Amniotic epithelial cell (primary cell): ENCODE measurements around the gene NKAIN2.
A peak's percentile ranks its signal among the peaks of the same experiment; 100 is the strongest.
"Not testable (repeated sequence)": the region's sequence is repeated elsewhere in the genome, so short reads cannot be mapped to it uniquely, and the experiment has no call there.

ENCODE experiments used
- DNase-seq: peaks from one replicate; pipeline ENCODE4 v3.0.0-alpha.2; 2010; ENCODE audit warnings: low read depth

Gene NKAIN2

DNA sequence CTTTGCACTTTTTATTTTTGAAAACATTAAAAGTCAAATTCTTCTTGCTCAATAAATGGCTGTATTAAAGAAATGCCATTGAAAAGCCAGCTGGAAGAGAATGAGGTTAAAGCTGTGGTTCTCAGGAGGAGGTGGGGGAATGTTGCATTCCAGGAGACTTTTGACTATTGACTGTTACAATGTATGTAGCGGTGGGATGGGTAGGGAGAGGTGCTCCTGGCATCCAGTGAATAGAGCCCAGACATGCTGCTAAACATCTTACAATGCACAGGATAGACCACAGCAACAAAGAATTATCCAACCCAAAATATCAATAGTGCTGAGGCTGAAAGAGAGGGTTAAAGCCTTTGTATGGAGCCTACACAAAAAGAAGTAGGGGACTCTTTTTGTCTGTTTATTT is 295.9 kb downstream of the NKAIN2 start:
- no peak for DNase-seq

DNA sequence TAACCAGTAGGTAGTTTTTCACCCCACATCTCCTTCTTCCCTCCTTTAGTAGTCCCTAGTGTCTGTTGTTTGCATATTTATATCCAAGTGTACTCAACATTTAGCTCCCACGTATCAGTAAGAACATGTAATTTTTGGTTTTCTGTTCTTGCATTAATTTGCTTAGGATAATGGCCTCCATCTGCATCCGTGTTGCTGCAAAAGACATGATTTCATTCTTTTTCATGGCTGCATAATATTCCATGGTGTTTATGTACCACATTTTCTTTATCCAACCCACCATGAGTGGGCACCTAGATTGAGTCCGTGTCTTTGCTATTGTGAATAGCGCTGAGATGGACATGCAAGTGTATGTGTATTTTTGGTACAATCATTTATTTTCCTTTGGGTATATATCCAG is 306.8 kb downstream of the NKAIN2 start:
- no peak for DNase-seq

DNA sequence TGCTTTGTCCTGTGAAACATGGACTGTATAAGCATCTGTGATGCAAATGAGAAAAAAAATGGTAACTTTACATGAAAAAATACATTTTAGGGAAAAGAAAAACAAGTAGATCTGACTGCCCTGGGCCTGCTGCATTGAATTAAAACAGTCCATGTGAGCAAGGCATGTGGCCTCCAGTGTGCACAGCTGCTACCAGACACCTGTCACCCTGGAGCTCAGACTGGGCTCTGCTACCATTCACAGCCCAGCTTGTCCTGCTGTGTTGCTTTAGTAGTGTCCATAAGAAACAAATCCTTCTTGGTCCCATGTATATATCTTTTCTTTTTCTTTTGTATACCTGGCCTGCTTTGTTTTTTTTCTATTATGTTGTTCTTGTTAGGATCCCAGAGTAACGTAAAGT is 315.9 kb downstream of the NKAIN2 start:
- DNase-seq: no peak

DNA sequence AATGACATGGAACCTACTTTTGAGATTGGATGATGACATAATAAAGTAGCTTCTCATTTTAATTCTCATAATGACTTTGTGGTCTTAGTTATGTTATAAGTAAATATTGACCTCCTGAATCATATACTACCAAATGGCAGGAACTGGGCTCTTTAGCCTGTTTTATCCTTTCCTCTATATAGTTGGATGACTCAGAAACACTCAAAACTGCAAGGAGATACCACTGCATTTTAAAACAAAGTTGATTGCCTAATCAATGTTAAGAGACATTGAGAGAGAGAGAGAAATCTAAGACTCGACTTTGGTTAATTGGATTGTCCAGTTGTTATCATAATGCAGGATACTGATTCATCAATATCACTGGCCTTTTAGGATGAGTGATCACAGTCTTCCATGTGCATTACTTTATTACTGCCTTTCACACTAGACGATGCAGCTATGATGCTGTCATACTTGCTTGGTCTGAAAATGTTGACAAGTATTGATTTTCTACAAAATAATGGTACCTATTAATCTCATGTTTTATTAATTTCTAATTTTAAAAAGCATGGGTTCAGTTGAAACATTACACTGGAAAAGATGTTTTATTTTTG is 320.0 kb downstream of the NKAIN2 start:
- no peak for DNase-seq

DNA sequence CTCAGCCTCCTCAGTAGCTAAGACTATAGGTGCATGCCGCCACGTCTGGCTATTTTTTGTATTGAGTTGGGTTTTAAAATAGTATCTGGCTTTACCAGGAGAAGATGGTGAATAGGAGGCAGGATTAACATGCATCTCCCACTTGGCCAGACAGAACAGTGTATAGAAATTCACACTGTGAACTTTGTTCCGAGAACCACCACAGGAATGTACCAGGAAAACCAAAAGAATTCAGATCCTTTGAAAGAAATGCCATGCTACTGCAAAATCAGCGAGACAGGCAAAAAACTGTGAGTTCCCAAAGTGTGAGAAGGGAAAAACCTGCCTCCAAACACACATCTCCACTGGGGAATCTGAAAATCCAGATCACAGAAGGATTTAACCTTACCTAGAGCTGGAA is 327.6 kb downstream of the NKAIN2 start:
- peak; percentile 89 for DNase-seq

DNA sequence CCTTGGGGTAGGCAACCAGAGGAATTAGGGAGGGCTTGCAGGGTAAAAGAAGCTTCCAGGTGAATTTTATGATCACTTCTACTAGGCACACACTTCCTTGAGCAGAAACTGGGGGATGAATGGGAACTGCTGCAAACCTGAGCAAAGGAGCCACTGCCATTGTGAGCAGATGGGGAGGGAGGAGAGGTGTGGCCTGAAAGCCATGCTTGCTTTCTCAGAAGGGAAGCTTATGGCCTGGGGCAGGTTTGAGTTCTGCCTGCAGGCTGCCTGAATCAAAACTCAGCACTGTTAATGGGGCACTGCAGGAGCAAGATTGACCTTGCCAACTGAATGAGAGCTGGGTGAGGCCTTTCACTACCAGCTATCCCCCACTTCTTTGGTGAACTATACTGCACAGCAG is 328.1 kb downstream of the NKAIN2 start:
- DNase-seq: no peak

DNA sequence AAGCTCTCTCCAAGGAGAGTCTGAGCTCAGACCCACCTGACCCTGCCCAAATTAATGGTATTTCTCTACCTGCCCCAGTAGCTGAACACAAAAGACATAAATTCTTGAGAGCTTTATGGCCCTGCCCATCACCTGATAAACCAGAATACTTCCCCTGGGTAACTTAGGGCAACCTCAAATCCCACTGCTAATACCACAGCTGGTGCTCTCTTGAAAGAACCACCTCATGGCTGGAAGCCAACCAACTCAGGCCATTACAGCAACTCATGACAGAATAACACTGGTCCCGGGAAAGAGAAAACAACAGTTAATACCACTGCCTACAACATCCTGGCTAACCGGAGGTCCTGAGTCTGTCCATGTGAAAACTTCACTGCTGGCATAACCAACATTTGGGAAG is 328.6 kb downstream of the NKAIN2 start:
- DNase-seq: peak; percentile 44

DNA sequence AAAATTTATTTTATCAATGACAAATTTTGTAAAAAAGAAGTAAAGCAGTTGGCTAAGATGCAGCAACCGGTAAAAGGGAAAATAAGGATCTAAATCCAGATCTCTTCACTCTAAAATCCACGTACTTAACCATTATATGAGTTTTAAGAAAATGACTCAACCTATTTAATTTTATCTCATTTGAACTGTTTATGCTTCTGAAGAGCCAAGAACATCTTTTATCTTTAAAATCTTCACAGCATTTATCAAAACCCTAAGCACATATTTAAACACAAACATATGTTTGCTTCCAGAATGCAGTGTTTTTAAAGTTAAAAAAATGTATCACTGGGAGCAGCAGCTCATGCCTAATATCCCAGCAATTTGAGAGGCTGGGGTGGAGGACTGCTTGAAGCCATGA is 339.2 kb downstream of the NKAIN2 start:
- peak; percentile 75 for DNase-seq

DNA sequence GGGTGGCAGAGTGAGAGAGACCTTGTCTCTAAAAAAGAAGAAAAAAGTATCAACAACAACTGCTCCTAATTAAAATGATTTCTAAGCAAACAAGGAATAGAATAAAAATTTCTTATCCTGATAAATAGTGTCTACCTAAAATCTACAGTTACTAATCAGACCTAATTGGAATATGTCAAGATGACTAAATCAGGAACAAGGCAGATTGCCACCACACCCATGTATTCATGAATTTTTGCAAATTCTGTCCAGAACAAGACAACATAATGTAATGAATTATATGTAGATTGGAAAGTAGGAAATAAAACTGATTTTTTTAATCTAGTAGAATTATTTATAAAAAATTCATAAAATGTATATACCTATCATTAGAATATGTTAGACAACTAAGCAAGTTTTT is 339.8 kb downstream of the NKAIN2 start:
- no peak for DNase-seq

DNA sequence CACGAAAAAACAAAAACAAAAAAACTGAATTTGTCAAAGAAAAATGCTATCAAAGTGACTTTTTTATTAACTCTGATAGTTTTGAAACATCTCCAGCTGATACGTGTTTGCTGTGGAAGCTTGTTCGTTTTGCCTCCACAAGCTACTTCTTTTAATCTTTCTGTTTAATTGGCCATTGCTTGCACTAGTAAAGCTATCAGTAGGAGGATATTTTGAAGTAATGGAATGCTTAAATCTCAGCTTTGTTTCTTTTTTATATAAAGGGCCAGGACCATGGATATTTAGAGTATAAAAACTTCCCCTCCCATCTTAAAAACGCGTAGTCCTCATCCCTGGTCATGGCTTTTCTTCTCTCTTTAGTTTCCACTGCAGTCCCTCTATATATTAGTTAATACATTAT is 344.0 kb downstream of the NKAIN2 start:
- DNase-seq: no peak

DNA sequence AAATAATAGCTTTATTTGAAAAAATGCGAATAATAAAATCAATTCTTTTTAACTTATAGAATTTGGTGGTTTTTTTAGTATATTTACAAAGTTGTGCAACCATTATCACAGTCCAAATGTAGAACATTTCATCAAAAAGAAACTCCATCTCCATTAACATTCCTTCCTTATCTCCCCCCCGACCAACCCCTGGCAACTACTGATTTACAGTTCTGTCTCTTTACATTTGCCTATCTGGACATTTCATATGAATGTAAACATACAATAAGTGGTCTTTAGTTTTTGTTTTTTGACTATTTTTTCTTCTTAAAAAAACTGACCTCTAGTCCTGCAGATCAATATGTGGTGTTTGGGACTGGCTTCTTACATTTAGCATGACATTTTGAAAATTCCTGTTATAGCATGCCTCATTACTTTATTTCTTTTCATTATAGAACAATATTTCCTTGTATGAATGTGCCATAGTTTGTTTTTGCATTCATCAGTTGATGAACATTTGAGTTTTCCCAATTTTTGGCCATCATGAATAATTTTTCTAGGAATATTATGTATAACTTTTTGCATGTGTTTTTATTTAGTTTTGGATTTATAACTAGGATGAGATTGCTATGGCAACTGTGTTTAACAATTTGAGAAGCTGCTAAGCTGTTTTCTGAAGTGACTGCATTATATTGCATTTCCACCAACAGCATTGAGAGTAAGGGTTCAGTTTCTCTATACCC is 344.7 kb downstream of the NKAIN2 start:
- peak; percentile 57 for DNase-seq

DNA sequence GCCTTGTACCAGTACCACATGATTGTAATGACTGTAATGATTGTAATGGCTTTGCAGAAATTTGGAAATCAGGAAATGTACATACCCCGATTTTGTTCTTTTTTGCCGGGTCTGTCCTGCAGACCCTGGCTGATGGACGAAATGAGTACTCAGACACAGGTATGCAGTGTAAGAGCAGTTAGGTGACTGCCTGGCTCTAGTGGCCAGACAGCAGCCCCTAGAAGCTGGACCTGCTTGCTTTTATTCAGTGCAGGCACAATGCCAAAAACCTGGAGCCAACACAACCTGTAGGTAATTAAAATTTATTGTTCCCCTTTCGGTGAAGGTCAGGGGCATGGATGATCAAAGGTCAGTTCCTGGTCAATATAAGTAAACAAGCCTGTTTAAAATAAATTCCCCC is 346.0 kb downstream of the NKAIN2 start:
- no peak for DNase-seq

DNA sequence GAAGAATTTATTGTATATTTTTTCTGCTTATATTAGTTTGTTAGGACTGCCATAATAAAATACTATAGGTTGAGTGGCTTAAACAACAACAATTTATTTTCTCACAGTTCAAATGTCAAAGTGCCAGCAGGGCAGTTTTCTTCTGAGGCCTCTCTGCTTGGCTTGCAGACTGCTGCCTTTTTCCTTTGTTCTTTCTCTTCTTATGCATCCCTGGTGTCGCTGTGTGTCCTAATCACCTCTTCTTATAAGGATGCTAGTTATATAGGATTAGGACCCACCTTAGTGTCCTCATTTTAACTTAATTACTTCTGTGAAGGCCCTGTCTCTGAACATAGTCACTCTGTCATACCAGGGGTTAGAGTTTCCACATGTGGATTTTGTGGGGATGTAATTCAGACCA is 354.4 kb downstream of the NKAIN2 start:
- DNase-seq: no peak

DNA sequence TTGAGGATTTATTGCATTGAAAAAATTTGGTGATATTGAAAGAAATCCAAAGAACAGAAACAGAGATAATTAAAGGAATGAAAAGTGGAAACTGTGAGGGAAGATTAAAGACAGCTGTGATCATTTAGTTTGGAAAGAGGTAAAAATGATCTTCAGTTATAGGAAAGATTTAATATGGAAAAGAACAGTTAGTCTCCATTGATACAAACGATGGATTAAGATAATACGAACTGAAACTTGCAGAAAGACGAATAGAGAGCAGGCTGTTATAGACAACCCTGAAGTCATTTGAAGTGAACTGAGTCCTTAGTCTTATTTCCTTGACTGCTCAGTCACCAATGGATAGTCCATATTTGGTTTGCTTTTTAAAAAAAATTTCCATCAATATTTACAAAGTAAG is 360.0 kb downstream of the NKAIN2 start:
- DNase-seq: no peak

DNA sequence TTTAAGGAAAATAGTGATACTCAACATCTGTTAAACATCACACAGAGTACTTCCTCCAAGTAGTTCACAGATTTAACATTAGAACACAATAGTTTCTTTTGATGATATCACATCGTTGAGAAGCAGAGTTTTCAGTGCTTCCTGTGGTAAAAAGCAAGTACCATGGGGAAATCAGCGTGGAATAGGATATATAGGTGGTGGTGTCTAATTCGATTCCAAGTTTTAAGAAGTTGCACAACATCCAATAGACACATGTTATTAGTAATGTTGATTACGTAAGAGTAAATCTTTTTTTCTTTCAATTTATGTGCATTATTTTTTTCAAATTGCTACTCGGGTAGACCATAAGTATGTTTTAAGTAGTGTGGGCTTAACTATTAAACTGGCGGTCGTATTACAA is 360.7 kb downstream of the NKAIN2 start:
- no peak for DNase-seq

DNA sequence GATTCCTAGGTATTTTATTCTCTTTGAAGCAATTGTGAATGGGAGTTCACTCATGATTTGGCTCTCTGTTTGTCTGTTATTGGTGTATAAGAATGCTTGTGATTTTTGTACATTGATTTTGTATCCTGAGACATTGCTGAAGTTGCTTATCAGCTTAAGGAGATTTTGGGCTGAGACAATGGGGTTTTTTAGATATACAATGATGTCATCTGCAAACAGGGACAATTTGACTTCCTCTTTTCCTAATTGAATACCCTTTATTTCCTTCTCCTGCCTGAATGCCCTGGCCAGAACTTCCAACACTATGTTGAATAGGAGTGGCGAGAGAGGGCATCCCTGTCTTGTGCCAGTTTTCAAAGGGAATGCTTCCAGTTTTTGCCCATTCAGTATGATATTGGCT is 363.6 kb downstream of the NKAIN2 start:
- not testable (repeated sequence) for DNase-seq

DNA sequence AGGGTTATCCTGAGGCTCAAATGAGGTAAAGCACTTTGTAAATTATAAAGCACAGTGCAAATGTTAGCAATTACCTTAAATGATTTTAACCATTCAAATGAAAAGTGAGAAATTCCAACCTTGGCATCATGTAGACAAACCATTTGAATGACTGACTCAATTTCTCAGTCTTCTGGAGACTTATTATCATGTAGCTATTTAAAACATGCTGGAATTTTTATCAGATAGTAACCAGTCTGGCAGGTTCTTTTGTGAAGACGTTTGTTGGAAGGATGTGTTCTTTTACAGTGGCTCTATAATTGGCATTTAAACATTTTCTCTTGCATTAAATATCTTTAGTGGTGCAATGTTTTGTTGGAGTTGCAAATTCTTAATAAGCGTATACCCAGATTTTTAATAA is 386.6 kb downstream of the NKAIN2 start:
- no peak for DNase-seq

DNA sequence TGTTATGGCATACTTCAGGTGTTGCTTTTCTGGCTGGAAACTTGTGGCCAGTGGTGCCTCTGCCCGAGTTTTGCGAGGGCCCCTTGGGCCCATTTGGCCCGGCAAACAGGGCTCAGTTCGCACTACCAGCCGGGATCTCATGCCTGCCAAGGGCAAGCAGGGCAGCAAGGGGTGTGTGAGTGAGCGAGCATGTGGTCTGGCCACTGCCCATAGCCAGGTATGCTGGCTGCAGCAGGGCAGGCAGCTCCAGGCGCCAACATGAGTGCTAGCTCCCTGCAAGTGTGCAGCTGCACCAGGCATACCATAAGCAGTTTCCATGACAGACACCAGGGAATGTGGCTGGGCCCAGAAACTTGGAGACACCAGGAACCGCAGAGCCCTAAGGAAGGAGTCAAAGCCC is 389.5 kb downstream of the NKAIN2 start:
- DNase-seq: no peak

DNA sequence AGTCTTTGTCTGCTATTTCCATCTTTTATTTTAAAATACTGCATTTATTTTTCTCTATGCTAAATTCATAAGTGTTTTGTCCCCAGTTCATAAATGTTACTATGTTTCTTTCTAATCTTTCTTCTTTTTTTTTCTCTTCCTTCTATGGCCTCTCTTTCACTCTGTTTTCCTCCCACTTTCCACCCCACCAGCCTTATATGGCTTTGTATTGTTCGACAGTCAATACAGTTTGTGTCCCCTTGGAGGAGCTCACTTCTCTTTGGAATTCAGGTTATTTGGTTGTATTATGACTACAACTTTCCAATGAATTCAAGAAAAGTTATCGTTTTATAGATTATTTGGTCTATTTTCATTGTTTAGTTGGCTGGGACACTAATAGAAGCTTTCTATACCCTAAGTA is 393.5 kb downstream of the NKAIN2 start:
- no peak for DNase-seq

DNA sequence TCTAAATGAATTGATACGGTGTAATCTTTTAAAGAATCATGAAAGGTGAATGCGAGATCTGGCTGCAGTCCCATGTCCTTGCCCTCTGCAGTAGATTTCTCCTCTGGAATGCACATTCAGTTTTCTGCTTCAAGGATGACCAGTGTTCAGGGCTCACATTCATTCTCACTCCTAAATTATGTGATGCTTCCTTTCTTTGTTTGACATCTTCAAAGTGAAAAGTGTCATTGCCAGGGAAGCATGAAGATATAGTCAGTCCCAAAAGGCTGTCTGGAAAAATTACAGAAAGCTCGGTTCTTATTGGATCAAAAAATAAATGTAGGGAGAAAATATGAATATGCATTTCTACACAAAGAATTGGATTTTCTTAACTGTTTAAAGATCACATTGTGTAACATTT is 395.6 kb downstream of the NKAIN2 start:
- DNase-seq: no peak

DNA sequence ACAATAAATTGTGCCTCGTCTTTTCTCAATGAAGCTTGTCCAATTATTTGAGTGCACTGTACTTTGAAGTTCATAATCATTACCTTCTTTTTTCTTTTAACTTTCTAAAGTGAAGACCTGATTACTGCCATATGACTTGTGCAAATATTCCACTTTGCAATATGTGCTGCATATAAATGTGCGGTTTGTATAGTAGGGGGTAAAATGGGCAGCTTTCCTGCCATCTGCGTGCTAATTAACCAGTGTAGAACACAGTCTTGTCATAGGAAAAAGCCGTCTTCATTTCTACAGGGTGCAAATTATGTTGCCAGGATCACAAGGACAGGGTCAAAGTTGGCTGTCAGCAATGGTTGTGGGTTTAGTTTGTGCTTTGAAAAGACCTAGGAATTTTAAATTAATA is 397.0 kb downstream of the NKAIN2 start:
- DNase-seq: no peak

DNA sequence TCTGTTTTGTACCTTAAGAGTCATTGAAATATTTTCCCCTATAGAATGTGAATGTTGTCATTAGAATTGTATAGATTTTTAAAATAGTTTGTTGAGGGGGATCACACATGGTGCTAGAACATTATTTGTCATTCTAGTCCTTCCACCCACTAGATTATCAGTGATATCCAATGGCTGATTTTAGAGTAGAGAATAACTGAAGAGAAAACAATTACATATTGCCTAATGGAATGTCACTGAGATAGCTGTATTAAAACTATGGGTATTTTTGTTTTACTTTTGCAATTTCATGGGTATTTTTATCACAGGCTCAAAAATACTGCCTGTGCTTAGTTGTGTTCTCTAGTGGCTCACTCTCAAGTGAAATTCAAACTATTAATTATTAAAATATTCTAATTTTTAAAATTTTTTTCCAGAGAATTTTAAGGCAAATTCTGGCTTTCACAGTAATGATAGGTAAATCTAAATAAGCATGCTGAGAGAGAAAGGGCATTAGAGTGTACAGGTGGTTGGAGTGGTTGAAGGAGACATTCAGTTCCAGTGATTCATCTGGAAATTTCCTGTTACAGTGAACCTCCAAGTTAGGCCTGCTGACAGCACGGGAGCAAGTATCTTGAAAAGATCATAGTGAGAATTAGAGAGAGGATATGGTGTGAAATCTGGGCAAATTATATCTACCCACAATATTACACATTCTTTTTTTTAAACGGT is 399.6 kb downstream of the NKAIN2 start:
- peak; percentile 83 for DNase-seq

DNA sequence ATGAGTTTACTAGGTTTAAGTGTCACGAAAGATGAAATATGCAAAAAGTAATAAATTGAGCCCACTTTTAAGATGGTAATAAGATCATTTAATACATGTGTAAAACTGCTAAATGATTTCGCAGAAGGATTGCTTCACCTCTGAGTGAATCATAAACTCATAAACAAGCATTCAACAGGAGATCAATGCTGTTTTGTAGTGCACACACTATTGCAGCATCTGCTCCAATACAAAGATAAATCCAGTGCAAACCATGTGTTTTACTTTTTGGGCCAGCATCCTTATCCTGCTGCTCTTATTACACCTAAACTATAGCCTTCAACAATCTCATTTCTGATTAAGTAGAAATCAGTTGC is 400.1 kb downstream of the NKAIN2 start:
- DNase-seq: peak; percentile 72

DNA sequence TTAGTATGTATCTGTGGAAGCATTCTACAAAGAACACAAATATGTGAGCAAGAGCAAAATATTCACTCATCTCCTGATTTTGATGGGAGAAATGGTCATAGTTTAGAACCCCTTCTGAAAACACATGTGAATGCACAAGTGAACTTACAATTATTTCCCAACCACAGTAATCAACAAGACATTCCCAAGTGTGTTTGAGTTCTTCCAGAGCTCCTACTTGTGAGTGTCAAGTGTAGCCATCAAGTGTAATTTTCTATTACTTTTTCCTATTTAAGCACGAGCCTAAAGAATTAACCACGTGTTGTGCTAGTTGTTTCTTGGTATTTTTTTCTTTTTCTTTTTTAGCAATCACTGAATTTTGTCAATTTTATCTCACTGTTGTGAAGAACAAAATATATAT is 402.3 kb downstream of the NKAIN2 start:
- no peak for DNase-seq
